ENCODE results near the gene NGEF. TPM values are rescaled to one million over a fixed set of nuclear protein-coding genes. Genes with fewer than 3 reads are reported as not detected.

The NGEF gene
- total and polyA plus RNA-seq, 8 donors = 3.3 to 7.1 (median 5.4) TPM

- 19 to 21% methylated on average over 36 to 37 of the region's 37 CpGs for WGBS, 2 donors
- DNase-seq = peak in 2 of 6 donors; percentile 64 to 77
- no peak for FAIRE-seq
- H3K4me1 ChIP-seq = peaks cover 0 to 3% (median 0%) of the 10 kb centered on the region in 3 donors
- intact Hi-C loops (cut with DNase I) = loop anchor here in 1 of 3 donors (10.0 kb wide), 1 partner anchor 169 kb away; no protein-coding TSS in a partner anchor
- H3K36me3 ChIP-seq = no peaks in the 10 kb centered on the region
- no peak overlapping the region for H3K27ac ChIP-seq
- H3K4me3 ChIP-seq = peak overlapping the region in 3 of 4 donors; percentile 18 to 46 (median 41)
- H3K27me3 ChIP-seq = no peaks in the 10 kb centered on the region
- no peaks in the 10 kb centered on the region for H3K9me3 ChIP-seq
- peak; percentile 12 to 50 (median 25) for ATAC-seq
- TF ChIP-seq, protein P1, sequence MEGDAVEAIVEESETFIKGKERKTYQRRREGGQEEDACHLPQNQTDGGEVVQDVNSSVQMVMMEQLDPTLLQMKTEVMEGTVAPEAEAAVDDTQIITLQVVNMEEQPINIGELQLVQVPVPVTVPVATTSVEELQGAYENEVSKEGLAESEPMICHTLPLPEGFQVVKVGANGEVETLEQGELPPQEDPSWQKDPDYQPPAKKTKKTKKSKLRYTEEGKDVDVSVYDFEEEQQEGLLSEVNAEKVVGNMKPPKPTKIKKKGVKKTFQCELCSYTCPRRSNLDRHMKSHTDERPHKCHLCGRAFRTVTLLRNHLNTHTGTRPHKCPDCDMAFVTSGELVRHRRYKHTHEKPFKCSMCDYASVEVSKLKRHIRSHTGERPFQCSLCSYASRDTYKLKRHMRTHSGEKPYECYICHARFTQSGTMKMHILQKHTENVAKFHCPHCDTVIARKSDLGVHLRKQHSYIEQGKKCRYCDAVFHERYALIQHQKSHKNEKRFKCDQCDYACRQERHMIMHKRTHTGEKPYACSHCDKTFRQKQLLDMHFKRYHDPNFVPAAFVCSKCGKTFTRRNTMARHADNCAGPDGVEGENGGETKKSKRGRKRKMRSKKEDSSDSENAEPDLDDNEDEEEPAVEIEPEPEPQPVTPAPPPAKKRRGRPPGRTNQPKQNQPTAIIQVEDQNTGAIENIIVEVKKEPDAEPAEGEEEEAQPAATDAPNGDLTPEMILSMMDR (IDR thresholded peaks at IDR 0.05) = no peak
These were observed 137.6 kb downstream of the NGEF start for GRCh38 chr2:232875256-232876121.

GRCh38 chr2:232874677-232875223 lies 138.3 kb downstream of the NGEF start:
- Histone ChIP-seq H3K4me3 (no peak overlapping the region), H3K36me3 (no peaks in the 10 kb centered on the region), H3K27me3 (no peaks in the 10 kb centered on the region), H3K27ac (no peak overlapping the region), H3K9me3 (no peaks in the 10 kb centered on the region), H3K4me1 (peaks cover 0 to 3% (median 0%) of the 10 kb centered on the region in 3 donors)
- DNase-seq (peak in 1 of 6 donors; percentile 53), ATAC-seq (no peak), FAIRE-seq (no peak)
- TF ChIP-seq, protein P1 (IDR thresholded peaks at IDR 0.05) = no peak
- intact Hi-C loops (cut with DNase I) = loop anchor here in 1 of 3 donors (10.0 kb wide), 1 partner anchor 170 kb away; no protein-coding TSS in a partner anchor
- 86 to 93% methylated on average over 16 of the region's 16 CpGs for WGBS, 2 donors

DNA sequence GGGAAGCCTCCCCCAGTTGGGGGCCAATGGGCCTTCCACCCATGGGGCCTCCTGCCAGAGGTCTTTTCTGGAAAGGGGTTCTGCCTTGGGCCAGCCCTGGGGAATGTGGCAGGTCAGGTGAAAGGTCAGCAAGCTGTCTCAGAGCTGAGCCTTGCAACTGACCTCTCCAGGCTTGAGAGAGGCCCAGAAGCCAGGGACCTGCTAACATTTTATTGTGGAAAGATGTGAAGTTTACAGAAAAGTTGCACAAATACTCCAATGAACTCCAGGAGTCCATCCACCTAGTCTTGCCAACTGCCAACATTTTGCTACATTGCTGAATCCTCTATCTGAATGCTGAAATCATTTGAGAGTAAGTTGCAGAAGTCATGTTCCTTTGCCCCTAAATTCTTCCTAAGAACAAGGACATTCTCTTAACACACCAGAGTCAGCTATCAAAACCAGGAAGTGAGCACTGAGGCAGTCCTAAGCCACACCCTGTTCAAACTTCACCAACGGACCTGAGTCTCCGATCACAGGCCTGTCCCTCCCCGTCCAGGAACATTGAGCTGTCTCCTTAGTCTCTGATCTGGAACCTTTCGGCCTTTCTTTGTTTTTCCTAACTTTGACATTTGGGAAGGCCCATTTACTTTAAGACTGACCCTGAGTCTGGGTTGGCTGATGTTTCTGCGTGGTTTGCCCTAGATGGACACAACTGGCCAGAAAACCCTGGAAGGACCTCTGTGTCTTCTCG lies 139.0 kb downstream of the NGEF start:
- Histone ChIP-seq H3K27me3 (no peaks in the 10 kb centered on the region), H3K36me3 (no peaks in the 10 kb centered on the region), H3K9me3 (no peaks in the 10 kb centered on the region), H3K4me3 (no peak overlapping the region), H3K27ac (no peak overlapping the region), H3K4me1 (peaks cover 0 to 3% (median 0%) of the 10 kb centered on the region in 3 donors)
- ATAC-seq = no peak
- no peak for FAIRE-seq
- DNase-seq = no peak
- WGBS, 2 donors = 78 to 84% methylated on average over 6 of the region's 6 CpGs
- TF ChIP-seq, protein P1 (IDR thresholded peaks at IDR 0.05) = no peak
- intact Hi-C loops (cut with DNase I) = loop anchor here in 1 of 3 donors (10.0 kb wide), 1 partner anchor 171 kb away; no protein-coding TSS in a partner anchor

GRCh38 chr2:232873292-232873908 lies 139.7 kb downstream of the NGEF start:
- H3K4me3 ChIP-seq = no peak overlapping the region
- no peak overlapping the region for H3K27ac ChIP-seq
- 90 to 95% methylated on average over 13 to 14 of the region's 14 CpGs for WGBS, 2 donors
- no peaks in the 10 kb centered on the region for H3K36me3 ChIP-seq
- ATAC-seq = no peak
- peak in 1 of 6 donors; percentile 48 for DNase-seq
- TF ChIP-seq, protein P1 (IDR thresholded peaks at IDR 0.05) = no peak
- H3K9me3 ChIP-seq = no peaks in the 10 kb centered on the region
- peaks cover 0 to 3% (median 0%) of the 10 kb centered on the region in 3 donors for H3K4me1 ChIP-seq
- intact Hi-C loops (cut with DNase I) = loop anchor here in 1 of 3 donors (10.0 kb wide), 1 partner anchor 171 kb away; no protein-coding TSS in a partner anchor
- no peak for FAIRE-seq
- no peaks in the 10 kb centered on the region for H3K27me3 ChIP-seq
